K562 (cell line): ENCODE measurements around the gene EPN3. TPM values are rescaled to one million over a fixed set of nuclear protein-coding genes. Genes with fewer than 3 reads are reported as not detected.

Experiments used
- ATAC-seq: fragments of 200-7000 bp; cut with Tn5 transposase; 3 replicates; pipeline ENCODE4 v1.9.1; 2020; ENCODE audit warnings: moderate library complexity
- BruUV-seq: library from RNA; stranded (reverse); fragments of 400-500 nt; replicated peaks from 2 replicates; lab custom pipeline; 2021; lab: Mats Ljungman, UMichigan
- CTCF ChIA-PET: fragments of 300-600 bp; formaldehyde crosslinking; extraction: SDS; loops from one replicate; lab custom pipeline; 2021; ENCODE audit warnings: low intra/inter-chr PET ratio; lab: Yijun Ruan, JAX
- POLR2A ChIA-PET: fragments of 300-600, 350-650 bp; sonication (Branson Sonifier 250); formaldehyde crosslinking; extraction: SDS; loops from one replicate; lab custom pipeline; 2021; ENCODE audit warnings: antibody characterized with exemption, inconsistent platforms; lab: Yijun Ruan, JAX
- DNase-seq, 4 experiments: peaks; one replicate each; pipeline versions ENCODE4 v3.0.0 to v3.0.0-alpha.2; 2011 to 2018; ENCODE audit warnings: low spot score in 3 of 4, mixed read lengths in 3 of 4; ENCODE audit errors: extremely low read depth in 1 of 4
- FAIRE-seq: peaks from 2 replicates; lab custom pipeline; 2011; peaks lifted over from hg19 to GRCh38; lab: Jason Lieb, UNC
- H2AFZ ChIP-seq: 2 replicates; pipeline ENCODE4 v1.6.0; 2011; ENCODE audit warnings: low read depth, low read length, control low read depth, inconsistent platforms
- H3K27ac ChIP-seq: fragments of 200-600 bp; 3 replicates; pipeline ENCODE4 v1.8.0; 2011; ENCODE audit warnings: low read depth, mild to moderate bottlenecking, control low read depth, inconsistent platforms, low read length, moderate library complexity, mixed read lengths; ENCODE audit errors: extremely low read depth
- H3K27me3 ChIP-seq, 2 experiments: fragments of 300-600 bp in 1 of 2; 2 replicates in 1 of 2; 3 replicates in 1 of 2; pipeline versions ENCODE4 v1.6.0 to v1.8.0; 2011; ENCODE audit warnings: inconsistent platforms in 2 of 2, low read length in 2 of 2, mild to moderate bottlenecking in 1 of 2, mixed read lengths in 1 of 2, moderate library complexity in 1 of 2; ENCODE audit not compliant: control insufficient read depth in 2 of 2, insufficient read depth in 2 of 2
- H3K36me3 ChIP-seq: fragments of 300-600 bp; 3 replicates; pipeline ENCODE4 v1.8.0; 2011; ENCODE audit warnings: mild to moderate bottlenecking, low read length, inconsistent platforms; ENCODE audit not compliant: control insufficient read depth, insufficient read depth
- H3K4me1 ChIP-seq, 2 experiments: fragments of 200-600 bp in 1 of 2; replicated peaks in 1 of 2; 2 replicates in 1 of 2; 3 replicates in 1 of 2; pipeline versions ENCODE4 v1.5.1 to v1.8.0; 2011; ENCODE audit warnings: inconsistent platforms in 2 of 2, low read length in 2 of 2, mild to moderate bottlenecking in 1 of 2, mixed read lengths in 1 of 2, moderate library complexity in 1 of 2; ENCODE audit not compliant: control insufficient read depth in 2 of 2, insufficient read depth in 2 of 2
- H3K4me2 ChIP-seq: 2 replicates; pipeline ENCODE4 v1.6.1; 2011; ENCODE audit warnings: low read length, control low read depth, inconsistent platforms, mixed read lengths; ENCODE audit not compliant: insufficient read depth
- H3K4me3 ChIP-seq: fragments of 200-600 bp; sonication (generic), shearing (Covaris generic); 2 replicates; pipeline ENCODE4 v1.5.1; 2016; ENCODE audit warnings: control low read depth, inconsistent platforms
- H3K79me2 ChIP-seq: fragments of 200-600 bp; 3 replicates; pipeline ENCODE4 v1.8.0; 2011; ENCODE audit warnings: low read length, inconsistent platforms; ENCODE audit not compliant: control insufficient read depth, insufficient read depth
- H3K9ac ChIP-seq, 2 experiments: 2 replicates each; pipeline versions ENCODE4 v1.6.0 to v1.6.1; 2011; ENCODE audit warnings: low read depth in 2 of 2, low read length in 2 of 2, control low read depth in 1 of 2, inconsistent platforms in 1 of 2, mild to moderate bottlenecking in 1 of 2, mixed read lengths in 1 of 2; ENCODE audit not compliant: insufficient read depth in 1 of 2
- H3K9me1 ChIP-seq: one replicate; pipeline ENCODE4 v1.6.0; 2011; ENCODE audit warnings: inconsistent platforms, mild to moderate bottlenecking, low read length, moderate library complexity; ENCODE audit not compliant: control insufficient read depth, insufficient read depth
- H3K9me3 ChIP-seq: replicated peaks from 2 replicates; pipeline ENCODE4 v1.5.1; 2011; ENCODE audit warnings: low read depth, low read length, inconsistent platforms; ENCODE audit not compliant: control insufficient read depth, insufficient read depth
- H4K20me1 ChIP-seq: replicated peaks from 2 replicates; pipeline ENCODE4 v1.6.1; 2011; ENCODE audit warnings: low read length, inconsistent platforms, mixed read lengths; ENCODE audit not compliant: control insufficient read depth, insufficient read depth
- DDX20 ChIP-seq: fragments of 450-650 bp; IDR thresholded peaks from 2 replicates; pipeline ENCODE4 v1.6.1; 2016; ENCODE audit warnings: missing genetic modification characterization, low read depth, mild to moderate bottlenecking, missing compliant biosample characterization, moderate library complexity
- HLTF ChIP-seq: fragments of 450-650 bp; IDR thresholded peaks from 2 replicates; pipeline ENCODE4 v1.6.1; 2016
- KDM2B ChIP-seq: fragments of 250-450 bp; sonication (Bioruptor Pico); IDR thresholded peaks from 2 replicates; pipeline ENCODE4 v1.8.0; 2021; ENCODE audit warnings: mild to moderate bottlenecking, moderate library complexity
- MBD2 ChIP-seq: sonication (generic); IDR thresholded peaks from 2 replicates; pipeline ENCODE4 v1.6.1; 2016; ENCODE audit warnings: low read depth, borderline replicate concordance
- MLLT1 ChIP-seq, 2 experiments: fragments of 450-650 bp; IDR thresholded peaks; 2 replicates each; pipeline ENCODE4 v1.6.1; 2016
- SAFB ChIP-seq: fragments of 200-400 bp; formaldehyde crosslinking; IDR thresholded peaks from 2 replicates; pipeline ENCODE4 v1.6.1; 2017; ENCODE audit warnings: low read depth, low read length, borderline replicate concordance
- SMC3 ChIP-seq: conservative IDR thresholded peaks from 2 replicates; pipeline ENCODE4 v1.6.1; 2011; ENCODE audit warnings: low read depth, low read length, improper control_type of control experiment; ENCODE audit not compliant: insufficient read depth
- TAF9B ChIP-seq: fragments of 450-650 bp; IDR thresholded peaks from 2 replicates; pipeline ENCODE4 v1.6.1; 2018; ENCODE audit warnings: mild to moderate bottlenecking; ENCODE audit not compliant: partially characterized antibody
- ZNF644 ChIP-seq: fragments of 200-800 bp; sonication (Bioruptor generic); IDR thresholded peaks from 2 replicates; pipeline ENCODE4 v1.6.1; 2016; ENCODE audit warnings: low read depth, missing genetic modification characterization, missing compliant biosample characterization
- ZNF740 ChIP-seq, 3 experiments: fragments of 200-800 bp in 1 of 3; sonication (Bioruptor generic) in 1 of 3; sonication (generic) in 1 of 3; formaldehyde crosslinking in 1 of 3; IDR thresholded peaks; 2 replicates each; pipeline versions ENCODE4 v1.6.1 to v1.8.0; 2016 to 2022; ENCODE audit warnings: mild to moderate bottlenecking in 2 of 3, missing compliant biosample characterization in 2 of 3, missing genetic modification characterization in 2 of 3, missing genetic modification reagents in 1 of 3
- WGBS: fragments of 100-300 bp; shearing (Covaris generic); methylation state at CpG from one replicate; pipeline ENCODE4 v1.1.6; 2016; ENCODE audit warnings: low coverage, mixed read lengths; ENCODE audit not compliant: insufficient coverage; ENCODE audit errors: missing lambda C conversion rate; 5-methylcytosine and 5-hydroxymethylcytosine counted together
- in situ Hi-C: fragments of 300-500 bp; cut with MboI; formaldehyde crosslinking; loops from 4 replicates; pipeline ENCODE4 v1.15.0; 2018; ENCODE audit warnings: inconsistent platforms, mixed read lengths
- intact Hi-C: fragments of 100-400 bp; cut with micrococcal nuclease; formaldehyde crosslinking; loops from 2 replicates; pipeline ENCODE4 v1.14.2; 2022
- polyA plus RNA-seq, 8 experiments: library from polyadenylated mRNA; depleted of rRNA in 4 of 8; stranded (reverse) in 5 of 8; unstranded in 3 of 8; fragments of >200 nt; fragmentation: Nextera tagmentation in 2 of 8; fragmentation: Illumina TruSeq in 1 of 8; extraction: Ambion mirVana in 2 of 8; extraction: Trizol in 1 of 8; gene quantifications; 2 replicates each; pipeline versions ENCODE4 v1.2.1 to v1.2.3, GENCODE V29; 2011 to 2014; ENCODE audit warnings: inconsistent platforms in 1 of 8, missing spikeins in 1 of 8
- total RNA-seq, 7 experiments: library from RNA; depleted of rRNA in 6 of 7; stranded (reverse); fragments of >200 nt in 6 of 7; fragmentation: Illumina TruSeq in 2 of 7; extraction: Trizol in 2 of 7; gene quantifications; 2 replicates each; pipeline versions ENCODE4 v1.2.1 to v1.2.3, GENCODE V29; 2011 to 2021; ENCODE audit warnings: low replicate concordance in 1 of 7
- TF ChIP-seq, protein P1 (sequence below), 2 experiments: fragments of 450-650 bp; formaldehyde crosslinking in 1 of 2; IDR thresholded peaks; 2 replicates each; pipeline versions ENCODE4 v1.4.0 to v1.6.1; 2014 to 2020; ENCODE audit warnings: mild to moderate bottlenecking in 2 of 2, borderline replicate concordance in 1 of 2, low read depth in 1 of 2

The EPN3 gene
- total and polyA plus RNA-seq, 9 of the 15 experiments (the other 6 are each of a cell fraction or from before 2014, with no cell fraction given) = 0.16 TPM; not detected in 8

GRCh38 chr17:50551433-50551815 lies 18.9 kb downstream of the EPN3 start:
- H3K36me3 ChIP-seq = no peaks in the 10 kb centered on the region
- no peaks in the 10 kb centered on the region; the same call in 1 of the 2 replicates for H4K20me1 ChIP-seq
- peaks cover 6 to 43% of the 10 kb centered on the region in 2 experiments; a peak in 4 of 5 replicates for H3K4me1 ChIP-seq
- FAIRE-seq (no peak), ATAC-seq (no peak), DNase-seq (no peak)
- H3K79me2 ChIP-seq = no peaks in the 10 kb centered on the region
- no peak overlapping the region for H2AFZ ChIP-seq
- no peak overlapping the region for H3K4me3 ChIP-seq
- no peak overlapping the region for H3K4me2 ChIP-seq
- intact Hi-C loops = loop anchor here (1.0 to 2.0 kb wide), 2 partner anchors 75 to 130 kb away; no protein-coding TSS in a partner anchor
- no peak overlapping the region for H3K27ac ChIP-seq
- H3K9me1 ChIP-seq = no peaks in the 10 kb centered on the region
- TF ChIP-seq MLLT1 (IDR thresholded peaks at IDR 0.05) (no peak), SMC3 (no peak), KDM2B (CRISPR knock-in tag) (no peak), ZNF644 (tag) (no peak), DDX20 (tag) (no peak), MBD2 (no peak), ZNF740 (CRISPR knock-in tag; IDR thresholded peaks at IDR 0.05) (no peak), ZNF740 (tag; IDR thresholded peaks at IDR 0.05) (no peak), TAF9B (no peak), SAFB (no peak), HLTF (no peak)
- TF ChIP-seq, protein P1, sequence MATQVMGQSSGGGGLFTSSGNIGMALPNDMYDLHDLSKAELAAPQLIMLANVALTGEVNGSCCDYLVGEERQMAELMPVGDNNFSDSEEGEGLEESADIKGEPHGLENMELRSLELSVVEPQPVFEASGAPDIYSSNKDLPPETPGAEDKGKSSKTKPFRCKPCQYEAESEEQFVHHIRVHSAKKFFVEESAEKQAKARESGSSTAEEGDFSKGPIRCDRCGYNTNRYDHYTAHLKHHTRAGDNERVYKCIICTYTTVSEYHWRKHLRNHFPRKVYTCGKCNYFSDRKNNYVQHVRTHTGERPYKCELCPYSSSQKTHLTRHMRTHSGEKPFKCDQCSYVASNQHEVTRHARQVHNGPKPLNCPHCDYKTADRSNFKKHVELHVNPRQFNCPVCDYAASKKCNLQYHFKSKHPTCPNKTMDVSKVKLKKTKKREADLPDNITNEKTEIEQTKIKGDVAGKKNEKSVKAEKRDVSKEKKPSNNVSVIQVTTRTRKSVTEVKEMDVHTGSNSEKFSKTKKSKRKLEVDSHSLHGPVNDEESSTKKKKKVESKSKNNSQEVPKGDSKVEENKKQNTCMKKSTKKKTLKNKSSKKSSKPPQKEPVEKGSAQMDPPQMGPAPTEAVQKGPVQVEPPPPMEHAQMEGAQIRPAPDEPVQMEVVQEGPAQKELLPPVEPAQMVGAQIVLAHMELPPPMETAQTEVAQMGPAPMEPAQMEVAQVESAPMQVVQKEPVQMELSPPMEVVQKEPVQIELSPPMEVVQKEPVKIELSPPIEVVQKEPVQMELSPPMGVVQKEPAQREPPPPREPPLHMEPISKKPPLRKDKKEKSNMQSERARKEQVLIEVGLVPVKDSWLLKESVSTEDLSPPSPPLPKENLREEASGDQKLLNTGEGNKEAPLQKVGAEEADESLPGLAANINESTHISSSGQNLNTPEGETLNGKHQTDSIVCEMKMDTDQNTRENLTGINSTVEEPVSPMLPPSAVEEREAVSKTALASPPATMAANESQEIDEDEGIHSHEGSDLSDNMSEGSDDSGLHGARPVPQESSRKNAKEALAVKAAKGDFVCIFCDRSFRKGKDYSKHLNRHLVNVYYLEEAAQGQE (IDR thresholded peaks at IDR 0.05; ENCODE audit: borderline replicate concordance) = no peak
- TF ChIP-seq, protein P1 (CRISPR knock-in tag; IDR thresholded peaks at IDR 0.05; ENCODE audit: low read depth) = no peak
- CTCF ChIA-PET = interaction anchor here (0.6 to 1.9 kb wide), 4 partner anchors 62 to 130 kb away, joined by 3 to 7 read pairs (median 6); no protein-coding TSS in a partner anchor
- no TSS peak for BruUV-seq
- WGBS = 80% methylated on average over 1 of the region's 8 CpGs
- H3K27me3 ChIP-seq = peaks cover 3 to 34% of the 10 kb centered on the region in 2 experiments; a peak in 2 of 5 replicates
- no peak overlapping the region for H3K9ac ChIP-seq
- in situ Hi-C loops = no loop called here
- H3K9me3 ChIP-seq = no peaks in the 10 kb centered on the region
- POLR2A ChIA-PET = interaction anchor here (0.6 to 1.3 kb wide), 6 partner anchors 9 to 158 kb away, joined by 3 to 7 read pairs (median 4); partner anchors contain the start of gene CACNA1G
